Bronchial epithelial cell (primary cell): ENCODE data around the gene PMM2. TPM values are rescaled to one million over a fixed set of nuclear protein-coding genes. Genes with fewer than 3 reads are reported as not detected.
"Not testable (repeated sequence)": the region's sequence is repeated elsewhere in the genome, so short reads cannot be mapped to it uniquely, and the experiment has no call there.

Experiments
- DNase-seq: peaks from one replicate; pipeline ENCODE4 v3.0.0-alpha.2; 2010; ENCODE audit warnings: low read depth
- FAIRE-seq: peaks from 2 replicates; lab custom pipeline; 2011; peaks lifted over from hg19 to GRCh38; lab: Jason Lieb, UNC
- H3K27me3 ChIP-seq: 2 replicates; pipeline ENCODE4 v1.5.1; 2011; ENCODE audit warnings: low read length; ENCODE audit not compliant: control insufficient read depth, insufficient read depth
- H3K36me3 ChIP-seq: 2 replicates; pipeline ENCODE4 v1.5.1; 2011; ENCODE audit warnings: low read length; ENCODE audit not compliant: control insufficient read depth, insufficient read depth
- H3K4me3 ChIP-seq: 2 replicates; pipeline ENCODE4 v1.5.1; 2011; ENCODE audit warnings: mild to moderate bottlenecking, low read depth, low read length, control low read depth
- total RNA-seq: library from RNA; depleted of rRNA; stranded (reverse); fragments of >200 nt; gene quantifications from 2 replicates; pipeline ENCODE4 v1.2.1, GENCODE V29; 2014
- TF ChIP-seq, protein P1 (sequence below): IDR thresholded peaks from 2 replicates; pipeline ENCODE4 v1.5.1; 2011; ENCODE audit warnings: mild to moderate bottlenecking, moderate library complexity, low read length, control low read depth, inconsistent platforms; ENCODE audit not compliant: insufficient read depth, severe bottlenecking

The PMM2 gene
- total RNA-seq = 20.5 and 25.5 TPM in 2 replicates

DNA sequence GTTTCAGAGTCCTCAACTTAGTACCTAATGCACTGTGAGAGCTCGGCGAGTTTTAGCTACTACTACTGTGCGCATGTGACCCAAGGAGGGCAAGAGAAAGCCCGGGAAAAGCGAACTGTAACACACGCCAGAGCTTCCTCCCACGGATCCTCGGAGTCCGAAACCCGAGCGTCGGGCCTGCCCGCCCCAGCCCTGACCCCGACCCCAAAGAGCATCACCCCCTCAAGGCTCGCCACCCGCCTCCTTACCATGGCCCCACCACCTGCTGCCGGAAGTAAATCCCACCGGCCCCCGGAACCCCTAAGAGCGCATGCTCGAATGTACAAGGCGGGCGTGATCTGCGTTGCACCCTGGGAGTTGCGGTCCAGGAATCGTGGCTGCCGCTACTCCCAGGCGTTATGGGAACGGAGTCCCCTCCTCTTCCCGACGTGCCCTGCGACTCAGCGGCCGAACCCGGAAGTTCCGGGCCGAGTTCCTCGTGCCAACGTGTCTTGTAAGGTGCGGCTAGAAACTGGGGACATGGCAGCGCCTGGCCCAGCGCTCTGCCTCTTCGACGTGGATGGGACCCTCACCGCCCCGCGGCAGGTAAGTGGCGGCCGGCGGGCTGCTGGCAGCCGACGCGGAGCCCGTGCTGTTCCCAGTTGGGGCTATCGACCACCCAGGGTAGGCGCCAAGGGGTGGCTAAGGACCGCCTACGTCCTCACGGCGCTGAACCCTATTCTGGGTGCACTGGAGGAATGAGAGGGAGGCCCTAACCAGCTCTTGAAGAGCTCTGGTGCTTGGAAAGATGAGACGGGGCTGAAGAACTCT is at the start of gene PMM2, which contains the start of gene TMEM186:
TSS of gene PMM2 (plus strand) at position 476 of the 810 bp plus-strand sequence. CDS start at position 520, 44 bp downstream.
TSS of gene TMEM186 (minus strand) at position 276 of the 810 bp plus-strand sequence. CDS start at position 251, 25 bp downstream.
- H3K4me3 ChIP-seq = peak within 1 kb of the TSS; percentile 78
- DNase-seq (peak; percentile 94), FAIRE-seq (no peak)
- H3K36me3 ChIP-seq = peaks cover 6% of the 10 kb centered on the region
- TF ChIP-seq, protein P1, sequence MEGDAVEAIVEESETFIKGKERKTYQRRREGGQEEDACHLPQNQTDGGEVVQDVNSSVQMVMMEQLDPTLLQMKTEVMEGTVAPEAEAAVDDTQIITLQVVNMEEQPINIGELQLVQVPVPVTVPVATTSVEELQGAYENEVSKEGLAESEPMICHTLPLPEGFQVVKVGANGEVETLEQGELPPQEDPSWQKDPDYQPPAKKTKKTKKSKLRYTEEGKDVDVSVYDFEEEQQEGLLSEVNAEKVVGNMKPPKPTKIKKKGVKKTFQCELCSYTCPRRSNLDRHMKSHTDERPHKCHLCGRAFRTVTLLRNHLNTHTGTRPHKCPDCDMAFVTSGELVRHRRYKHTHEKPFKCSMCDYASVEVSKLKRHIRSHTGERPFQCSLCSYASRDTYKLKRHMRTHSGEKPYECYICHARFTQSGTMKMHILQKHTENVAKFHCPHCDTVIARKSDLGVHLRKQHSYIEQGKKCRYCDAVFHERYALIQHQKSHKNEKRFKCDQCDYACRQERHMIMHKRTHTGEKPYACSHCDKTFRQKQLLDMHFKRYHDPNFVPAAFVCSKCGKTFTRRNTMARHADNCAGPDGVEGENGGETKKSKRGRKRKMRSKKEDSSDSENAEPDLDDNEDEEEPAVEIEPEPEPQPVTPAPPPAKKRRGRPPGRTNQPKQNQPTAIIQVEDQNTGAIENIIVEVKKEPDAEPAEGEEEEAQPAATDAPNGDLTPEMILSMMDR = no peak
- H3K27me3 ChIP-seq = no peaks in the 10 kb centered on the region

- not testable (repeated sequence) for H3K27me3 ChIP-seq, H3K36me3 ChIP-seq, DNase-seq, FAIRE-seq, H3K4me3 ChIP-seq
These were observed 48.7 kb upstream of the PMM2 start for GRCh38 chr16:8748944-8749343.

- DNase-seq (peak; percentile 81), FAIRE-seq (no peak)
- Histone ChIP-seq H3K4me3 (no peak overlapping the region), H3K27me3 (no peaks in the 10 kb centered on the region), H3K36me3 (no peaks in the 10 kb centered on the region)
- TF ChIP-seq, protein P1 = no peak
These were observed 45.9 kb upstream of the PMM2 start for GRCh38 chr16:8751481-8752311.

DNA sequence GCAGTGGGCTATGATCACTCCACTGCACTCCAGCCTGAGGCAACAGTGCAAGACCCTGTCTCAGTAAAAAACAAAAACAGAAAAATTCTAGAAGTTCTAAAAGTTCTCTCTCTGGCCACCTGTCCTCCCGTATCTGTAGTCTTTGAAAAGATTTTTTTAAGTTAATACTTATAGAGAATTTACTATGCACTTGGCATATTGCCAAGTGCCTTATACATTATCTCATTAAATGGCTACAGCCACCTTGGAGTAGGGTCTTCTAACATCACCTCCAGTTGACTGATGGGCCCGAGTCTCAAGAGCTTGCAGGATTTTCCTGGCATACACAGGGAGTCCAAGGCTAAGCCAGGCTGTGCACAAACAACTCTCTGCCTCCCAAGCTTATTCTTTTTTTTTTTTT is 44.9 kb upstream of the PMM2 start:
- TF ChIP-seq, protein P1 = no peak
- DNase-seq (no peak), FAIRE-seq (no peak)
- H3K27me3 ChIP-seq = no peaks in the 10 kb centered on the region
- H3K4me3 ChIP-seq = no peak overlapping the region
- no peaks in the 10 kb centered on the region for H3K36me3 ChIP-seq

DNA sequence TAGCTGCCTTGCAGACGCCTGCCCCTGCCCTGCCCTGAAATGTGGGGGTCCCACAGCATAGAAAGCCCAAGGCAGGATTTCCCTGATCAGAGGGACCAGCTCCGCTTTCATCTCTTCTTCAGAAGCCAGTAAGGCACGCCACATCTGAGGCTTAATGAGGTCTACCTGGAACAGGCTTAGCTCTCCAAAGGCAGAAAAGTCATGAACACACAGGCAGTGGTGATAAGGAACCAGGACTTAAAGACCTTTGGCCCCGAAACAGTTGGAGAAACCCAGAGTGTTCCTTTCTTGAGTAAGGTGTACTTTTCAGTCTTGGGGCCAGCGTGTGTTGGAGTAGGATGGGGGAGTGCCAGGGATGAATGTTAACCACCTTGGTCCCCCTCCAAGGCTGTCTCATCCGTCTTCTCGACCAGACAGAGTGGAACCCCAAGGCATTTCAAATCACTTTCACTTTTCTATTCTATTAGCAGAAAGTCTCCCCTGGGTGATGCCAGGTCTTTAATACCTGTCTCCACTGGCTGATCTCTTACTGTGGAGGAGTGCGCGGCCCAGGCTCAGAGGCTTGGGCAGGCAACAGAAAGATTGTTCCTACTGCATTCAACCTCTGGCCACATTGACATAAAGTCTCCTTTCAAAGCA is 44.1 kb upstream of the PMM2 start:
- Histone ChIP-seq H3K27me3 (no peaks in the 10 kb centered on the region), H3K4me3 (no peak overlapping the region), H3K36me3 (no peaks in the 10 kb centered on the region)
- TF ChIP-seq, protein P1 = no peak
- no peak for DNase-seq
- FAIRE-seq = no peak
